WTC11 (cell line): ENCODE results near the gene SRGN. TPM values are rescaled to one million over a fixed set of nuclear protein-coding genes. Genes with fewer than 3 reads are reported as not detected.
"Not testable (repeated sequence)": the region's sequence is repeated elsewhere in the genome, so short reads cannot be mapped to it uniquely, and the experiment has no call there.

ENCODE experiments used
- ATAC-seq: fragments of 200-7000 bp; cut with Tn5 transposase; 2 replicates; pipeline ENCODE4 v1.10.0; 2021; ENCODE audit warnings: mild to moderate bottlenecking, moderate library complexity
- CTCF ChIA-PET: fragments of 300-600 bp; sonication (Branson Sonifier 250); formaldehyde crosslinking; loops from one replicate; lab custom pipeline; 2021; ENCODE audit warnings: antibody characterized with exemption; lab: Charles Lee
- POLR2A ChIA-PET: fragments of 350-600 bp; sonication (Branson Sonifier 250); formaldehyde crosslinking; loops from one replicate; lab custom pipeline; 2021; ENCODE audit warnings: antibody characterized with exemption; lab: Charles Lee
- DNase-seq: peaks from one replicate; pipeline ENCODE4 v3.0.0; 2021; ENCODE audit warnings: low spot score
- H3K27ac Mint-ChIP-seq: 2 replicates; pipeline ENCODE4 v1.8.0; 2021; ENCODE audit warnings: mixed read lengths
- H3K27me3 Mint-ChIP-seq: 2 replicates; pipeline ENCODE4 v1.8.0; 2021; ENCODE audit warnings: low read depth, mild to moderate bottlenecking, moderate library complexity, mixed read lengths
- H3K36me3 Mint-ChIP-seq: 2 replicates; pipeline ENCODE4 v1.8.0; 2021; ENCODE audit warnings: mixed read lengths
- H3K4me1 Mint-ChIP-seq: 2 replicates; pipeline ENCODE4 v1.8.0; 2022; ENCODE audit warnings: mixed read lengths
- H3K4me3 Mint-ChIP-seq: 2 replicates; pipeline ENCODE4 v1.8.0; 2021; ENCODE audit warnings: mild to moderate bottlenecking, moderate library complexity, mixed read lengths
- H3K9me3 Mint-ChIP-seq: 2 replicates; pipeline ENCODE4 v1.8.0; 2021; ENCODE audit warnings: mixed read lengths
- ATF3 ChIP-seq: sonication (generic); formaldehyde crosslinking; conservative IDR thresholded peaks from 2 replicates; pipeline ENCODE4 v1.8.1; 2022; ENCODE audit warnings: mild to moderate bottlenecking, missing genetic modification reagents
- EMX1 ChIP-seq: fragments of 250-450 bp; sonication (Bioruptor Pico); IDR thresholded peaks from 2 replicates; pipeline ENCODE4 v1.8.0; 2021; ENCODE audit warnings: mild to moderate bottlenecking
- ERG ChIP-seq: fragments of 250-450 bp; sonication (Bioruptor Pico); IDR thresholded peaks from 2 replicates; pipeline ENCODE4 v1.8.0; 2021; ENCODE audit warnings: mild to moderate bottlenecking
- ETV6 ChIP-seq: sonication (generic); formaldehyde crosslinking; IDR thresholded peaks from 2 replicates; pipeline ENCODE4 v1.8.1; 2022; ENCODE audit warnings: mild to moderate bottlenecking, missing genetic modification reagents
- MYBL2 ChIP-seq: sonication (generic); formaldehyde crosslinking; IDR thresholded peaks from 2 replicates; pipeline ENCODE4 v1.8.1; 2023; ENCODE audit warnings: mild to moderate bottlenecking, moderate library complexity, missing genetic modification reagents
- NFATC4 ChIP-seq: fragments of 250-450 bp; sonication (Bioruptor Pico); IDR thresholded peaks from 2 replicates; pipeline ENCODE4 v1.9.0; 2021; ENCODE audit warnings: mild to moderate bottlenecking
- NR1H2 ChIP-seq: sonication (generic); formaldehyde crosslinking; IDR thresholded peaks from 2 replicates; pipeline ENCODE4 v1.9.0; 2021; ENCODE audit warnings: mild to moderate bottlenecking, moderate library complexity, missing genetic modification reagents
- PRRX2 ChIP-seq: fragments of 250-450 bp; sonication (Bioruptor Pico); IDR thresholded peaks from 2 replicates; pipeline ENCODE4 v1.8.0; 2021; ENCODE audit warnings: mild to moderate bottlenecking
- SOX15 ChIP-seq: fragments of 250-450 bp; sonication (Bioruptor Pico); IDR thresholded peaks from 2 replicates; pipeline ENCODE4 v1.9.0; 2021; ENCODE audit warnings: mild to moderate bottlenecking
- TP53 ChIP-seq: sonication (generic); formaldehyde crosslinking; IDR thresholded peaks from 2 replicates; pipeline ENCODE4 v1.8.1; 2023; ENCODE audit warnings: mild to moderate bottlenecking, missing genetic modification reagents
- ZNF121 ChIP-seq: sonication (generic); formaldehyde crosslinking; IDR thresholded peaks from 2 replicates; pipeline ENCODE4 v1.8.0; 2023; ENCODE audit warnings: missing genetic modification reagents
- ZNF416 ChIP-seq: fragments of 250-450 bp; sonication (Bioruptor Pico); IDR thresholded peaks from 2 replicates; pipeline ENCODE4 v1.9.0; 2021; ENCODE audit warnings: mild to moderate bottlenecking, inconsistent platforms
- ZNF671 ChIP-seq: fragments of 250-450 bp; sonication (Bioruptor Pico); IDR thresholded peaks from 2 replicates; pipeline ENCODE4 v1.8.0; 2021; ENCODE audit warnings: mild to moderate bottlenecking
- total RNA-seq: library from RNA; stranded (reverse); gene quantifications from 3 replicates; pipeline ENCODE4 v1.2.3, GENCODE V29; 2021
- TF ChIP-seq, protein P1 (sequence below): sonication (generic); formaldehyde crosslinking; conservative IDR thresholded peaks from 2 replicates; pipeline ENCODE4 v1.8.1; 2023; ENCODE audit warnings: mild to moderate bottlenecking, low read depth, missing genetic modification reagents, moderate library complexity
- TF ChIP-seq, protein P2 (sequence below): sonication (generic); formaldehyde crosslinking; IDR thresholded peaks from 2 replicates; pipeline ENCODE4 v1.8.0; 2022; ENCODE audit warnings: missing genetic modification reagents
- TF ChIP-seq, protein P3 (sequence below): sonication (generic); formaldehyde crosslinking; IDR thresholded peaks from 2 replicates; pipeline ENCODE4 v1.8.1; 2023; ENCODE audit warnings: mild to moderate bottlenecking, missing genetic modification reagents, moderate library complexity
- TF ChIP-seq, protein P4 (sequence below): sonication (generic); formaldehyde crosslinking; IDR thresholded peaks from 2 replicates; pipeline ENCODE4 v1.8.0; 2023; ENCODE audit warnings: mild to moderate bottlenecking, missing genetic modification reagents
- TF ChIP-seq, protein P5 (sequence below): sonication (generic); formaldehyde crosslinking; IDR thresholded peaks from 2 replicates; pipeline ENCODE4 v1.8.1; 2022; ENCODE audit warnings: missing genetic modification reagents, borderline replicate concordance

SRGN gene
- total RNA-seq, 1 experiment from 2014 or later: 1.4 TPM

DNA sequence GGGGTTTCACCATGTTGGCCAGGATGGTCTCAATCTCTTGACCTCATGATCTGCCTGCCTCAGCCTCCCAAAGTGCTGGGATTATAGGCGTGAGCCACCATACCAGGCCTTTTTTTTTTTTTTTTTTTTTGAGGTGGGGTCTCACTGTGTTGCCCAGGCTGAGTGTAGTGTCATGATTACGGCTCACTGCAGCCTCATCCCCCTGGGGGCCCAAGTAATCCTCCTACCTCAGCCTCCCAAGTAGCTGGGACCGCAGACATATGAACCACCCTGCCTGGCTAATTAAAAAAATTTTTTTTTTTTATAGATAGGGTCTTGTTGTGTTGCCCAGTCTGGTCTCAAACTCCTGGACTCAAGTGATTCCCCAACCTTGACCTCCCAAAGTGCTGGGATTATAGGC, 54.2 kb downstream of the SRGN start:
- peak; percentile 51; the same call in 1 of the 2 replicates for TF ChIP-seq ZNF121 (CRISPR knock-in tag)
- H3K27me3 Mint-ChIP-seq, POLR2A ChIA-PET, CTCF ChIA-PET, H3K36me3 Mint-ChIP-seq, H3K4me3 Mint-ChIP-seq, ATAC-seq, H3K27ac Mint-ChIP-seq, DNase-seq, H3K4me1 Mint-ChIP-seq, H3K9me3 Mint-ChIP-seq: not testable (repeated sequence)

DNA sequence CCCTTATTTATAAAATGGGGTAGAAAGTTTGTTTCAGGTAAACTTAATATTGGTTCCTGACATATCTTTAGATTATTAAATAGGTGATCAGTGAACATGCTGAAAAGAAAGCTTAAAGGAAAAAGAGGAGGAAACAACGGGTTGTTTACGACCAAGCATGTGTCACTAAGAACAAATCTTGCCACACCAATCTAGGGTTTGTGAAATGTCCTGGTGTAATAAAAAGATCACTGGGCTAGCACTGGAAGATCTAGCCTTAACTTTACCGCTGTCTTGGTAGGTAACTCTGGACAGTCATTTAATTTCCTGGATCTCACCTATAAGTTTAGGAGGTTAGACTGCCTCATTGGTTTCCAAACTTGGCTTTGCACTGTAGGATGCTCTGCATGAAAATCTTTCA, 55.1 kb downstream of the SRGN start:
- POLR2A ChIA-PET: interaction anchor here (0.6 kb wide), 1 partner anchor 14 kb away, joined by 4 read pairs; no protein-coding TSS in a partner anchor
- DNase-seq: no peak
- Mint-ChIP-seq H3K4me3 (no peak overlapping the region), H3K36me3 (no peaks in the 10 kb centered on the region), H3K27ac (no peak overlapping the region), H3K4me1 (no peaks in the 10 kb centered on the region), H3K27me3 (no peaks in the 10 kb centered on the region), H3K9me3 (no peaks in the 10 kb centered on the region)
- TF ChIP-seq, protein P1, sequence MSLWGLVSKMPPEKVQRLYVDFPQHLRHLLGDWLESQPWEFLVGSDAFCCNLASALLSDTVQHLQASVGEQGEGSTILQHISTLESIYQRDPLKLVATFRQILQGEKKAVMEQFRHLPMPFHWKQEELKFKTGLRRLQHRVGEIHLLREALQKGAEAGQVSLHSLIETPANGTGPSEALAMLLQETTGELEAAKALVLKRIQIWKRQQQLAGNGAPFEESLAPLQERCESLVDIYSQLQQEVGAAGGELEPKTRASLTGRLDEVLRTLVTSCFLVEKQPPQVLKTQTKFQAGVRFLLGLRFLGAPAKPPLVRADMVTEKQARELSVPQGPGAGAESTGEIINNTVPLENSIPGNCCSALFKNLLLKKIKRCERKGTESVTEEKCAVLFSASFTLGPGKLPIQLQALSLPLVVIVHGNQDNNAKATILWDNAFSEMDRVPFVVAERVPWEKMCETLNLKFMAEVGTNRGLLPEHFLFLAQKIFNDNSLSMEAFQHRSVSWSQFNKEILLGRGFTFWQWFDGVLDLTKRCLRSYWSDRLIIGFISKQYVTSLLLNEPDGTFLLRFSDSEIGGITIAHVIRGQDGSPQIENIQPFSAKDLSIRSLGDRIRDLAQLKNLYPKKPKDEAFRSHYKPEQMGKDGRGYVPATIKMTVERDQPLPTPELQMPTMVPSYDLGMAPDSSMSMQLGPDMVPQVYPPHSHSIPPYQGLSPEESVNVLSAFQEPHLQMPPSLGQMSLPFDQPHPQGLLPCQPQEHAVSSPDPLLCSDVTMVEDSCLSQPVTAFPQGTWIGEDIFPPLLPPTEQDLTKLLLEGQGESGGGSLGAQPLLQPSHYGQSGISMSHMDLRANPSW (CRISPR knock-in tag): no peak
- TF ChIP-seq ZNF416 (CRISPR knock-in tag) (no peak), TP53 (CRISPR knock-in tag) (no peak), EMX1 (no peak), ATF3 (no peak), NFATC4 (CRISPR knock-in tag) (no peak), PRRX2 (CRISPR knock-in tag) (no peak), MYBL2 (CRISPR knock-in tag) (no peak), ETV6 (CRISPR knock-in tag) (no peak), ERG (no peak), ZNF671 (CRISPR knock-in tag) (no peak), ZNF121 (CRISPR knock-in tag) (no peak), NR1H2 (no peak), SOX15 (CRISPR knock-in tag) (no peak)
- TF ChIP-seq, protein P2, sequence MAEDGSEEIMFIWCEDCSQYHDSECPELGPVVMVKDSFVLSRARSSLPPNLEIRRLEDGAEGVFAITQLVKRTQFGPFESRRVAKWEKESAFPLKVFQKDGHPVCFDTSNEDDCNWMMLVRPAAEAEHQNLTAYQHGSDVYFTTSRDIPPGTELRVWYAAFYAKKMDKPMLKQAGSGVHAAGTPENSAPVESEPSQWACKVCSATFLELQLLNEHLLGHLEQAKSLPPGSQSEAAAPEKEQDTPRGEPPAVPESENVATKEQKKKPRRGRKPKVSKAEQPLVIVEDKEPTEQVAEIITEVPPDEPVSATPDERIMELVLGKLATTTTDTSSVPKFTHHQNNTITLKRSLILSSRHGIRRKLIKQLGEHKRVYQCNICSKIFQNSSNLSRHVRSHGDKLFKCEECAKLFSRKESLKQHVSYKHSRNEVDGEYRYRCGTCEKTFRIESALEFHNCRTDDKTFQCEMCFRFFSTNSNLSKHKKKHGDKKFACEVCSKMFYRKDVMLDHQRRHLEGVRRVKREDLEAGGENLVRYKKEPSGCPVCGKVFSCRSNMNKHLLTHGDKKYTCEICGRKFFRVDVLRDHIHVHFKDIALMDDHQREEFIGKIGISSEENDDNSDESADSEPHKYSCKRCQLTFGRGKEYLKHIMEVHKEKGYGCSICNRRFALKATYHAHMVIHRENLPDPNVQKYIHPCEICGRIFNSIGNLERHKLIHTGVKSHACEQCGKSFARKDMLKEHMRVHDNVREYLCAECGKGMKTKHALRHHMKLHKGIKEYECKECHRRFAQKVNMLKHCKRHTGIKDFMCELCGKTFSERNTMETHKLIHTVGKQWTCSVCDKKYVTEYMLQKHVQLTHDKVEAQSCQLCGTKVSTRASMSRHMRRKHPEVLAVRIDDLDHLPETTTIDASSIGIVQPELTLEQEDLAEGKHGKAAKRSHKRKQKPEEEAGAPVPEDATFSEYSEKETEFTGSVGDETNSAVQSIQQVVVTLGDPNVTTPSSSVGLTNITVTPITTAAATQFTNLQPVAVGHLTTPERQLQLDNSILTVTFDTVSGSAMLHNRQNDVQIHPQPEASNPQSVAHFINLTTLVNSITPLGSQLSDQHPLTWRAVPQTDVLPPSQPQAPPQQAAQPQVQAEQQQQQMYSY (CRISPR knock-in tag): no peak
- TF ChIP-seq, protein P3, sequence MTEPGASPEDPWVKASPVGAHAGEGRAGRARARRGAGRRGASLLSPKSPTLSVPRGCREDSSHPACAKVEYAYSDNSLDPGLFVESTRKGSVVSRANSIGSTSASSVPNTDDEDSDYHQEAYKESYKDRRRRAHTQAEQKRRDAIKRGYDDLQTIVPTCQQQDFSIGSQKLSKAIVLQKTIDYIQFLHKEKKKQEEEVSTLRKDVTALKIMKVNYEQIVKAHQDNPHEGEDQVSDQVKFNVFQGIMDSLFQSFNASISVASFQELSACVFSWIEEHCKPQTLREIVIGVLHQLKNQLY: no peak
- TF ChIP-seq, protein P4, sequence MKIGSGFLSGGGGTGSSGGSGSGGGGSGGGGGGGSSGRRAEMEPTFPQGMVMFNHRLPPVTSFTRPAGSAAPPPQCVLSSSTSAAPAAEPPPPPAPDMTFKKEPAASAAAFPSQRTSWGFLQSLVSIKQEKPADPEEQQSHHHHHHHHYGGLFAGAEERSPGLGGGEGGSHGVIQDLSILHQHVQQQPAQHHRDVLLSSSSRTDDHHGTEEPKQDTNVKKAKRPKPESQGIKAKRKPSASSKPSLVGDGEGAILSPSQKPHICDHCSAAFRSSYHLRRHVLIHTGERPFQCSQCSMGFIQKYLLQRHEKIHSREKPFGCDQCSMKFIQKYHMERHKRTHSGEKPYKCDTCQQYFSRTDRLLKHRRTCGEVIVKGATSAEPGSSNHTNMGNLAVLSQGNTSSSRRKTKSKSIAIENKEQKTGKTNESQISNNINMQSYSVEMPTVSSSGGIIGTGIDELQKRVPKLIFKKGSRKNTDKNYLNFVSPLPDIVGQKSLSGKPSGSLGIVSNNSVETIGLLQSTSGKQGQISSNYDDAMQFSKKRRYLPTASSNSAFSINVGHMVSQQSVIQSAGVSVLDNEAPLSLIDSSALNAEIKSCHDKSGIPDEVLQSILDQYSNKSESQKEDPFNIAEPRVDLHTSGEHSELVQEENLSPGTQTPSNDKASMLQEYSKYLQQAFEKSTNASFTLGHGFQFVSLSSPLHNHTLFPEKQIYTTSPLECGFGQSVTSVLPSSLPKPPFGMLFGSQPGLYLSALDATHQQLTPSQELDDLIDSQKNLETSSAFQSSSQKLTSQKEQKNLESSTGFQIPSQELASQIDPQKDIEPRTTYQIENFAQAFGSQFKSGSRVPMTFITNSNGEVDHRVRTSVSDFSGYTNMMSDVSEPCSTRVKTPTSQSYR (CRISPR knock-in tag): no peak
- TF ChIP-seq, protein P5, sequence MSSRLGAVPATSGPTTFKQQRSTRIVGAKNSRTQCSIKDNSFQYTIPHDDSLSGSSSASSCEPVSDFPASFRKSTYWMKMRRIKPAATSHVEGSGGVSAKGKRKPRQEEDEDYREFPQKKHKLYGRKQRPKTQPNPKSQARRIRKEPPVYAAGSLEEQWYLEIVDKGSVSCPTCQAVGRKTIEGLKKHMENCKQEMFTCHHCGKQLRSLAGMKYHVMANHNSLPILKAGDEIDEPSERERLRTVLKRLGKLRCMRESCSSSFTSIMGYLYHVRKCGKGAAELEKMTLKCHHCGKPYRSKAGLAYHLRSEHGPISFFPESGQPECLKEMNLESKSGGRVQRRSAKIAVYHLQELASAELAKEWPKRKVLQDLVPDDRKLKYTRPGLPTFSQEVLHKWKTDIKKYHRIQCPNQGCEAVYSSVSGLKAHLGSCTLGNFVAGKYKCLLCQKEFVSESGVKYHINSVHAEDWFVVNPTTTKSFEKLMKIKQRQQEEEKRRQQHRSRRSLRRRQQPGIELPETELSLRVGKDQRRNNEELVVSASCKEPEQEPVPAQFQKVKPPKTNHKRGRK (CRISPR knock-in tag): no peak
- no peak for ATAC-seq
- CTCF ChIA-PET: no interaction called here
